Urinary bladder (tissue), 4 donors: ENCODE data around the gene TMEM38A. TPM values are rescaled to one million over a fixed set of nuclear protein-coding genes. Genes with fewer than 3 reads are reported as not detected.
A peak's percentile ranks its signal among the peaks of the same experiment; 100 is the strongest.

Experiments used
- DNase-seq: peaks from one replicate; pipeline ENCODE4 v3.0.0-alpha.2; 2015; ENCODE audit errors: extremely low spot score
- H3K27ac ChIP-seq: one replicate; pipeline ENCODE4 v1.5.1; 2013; ENCODE audit warnings: low read depth, mild to moderate bottlenecking, moderate library complexity
- H3K36me3 ChIP-seq: one replicate; pipeline ENCODE4 v1.6.1; 2013; ENCODE audit warnings: mild to moderate bottlenecking, moderate library complexity; ENCODE audit not compliant: insufficient read depth
- H3K4me1 ChIP-seq: one replicate; pipeline ENCODE4 v1.6.1; 2013; ENCODE audit warnings: mild to moderate bottlenecking, moderate library complexity; ENCODE audit not compliant: insufficient read depth
- H3K4me3 ChIP-seq: one replicate; pipeline ENCODE4 v1.5.1; 2013; ENCODE audit warnings: low read depth, low read length
- WGBS: extraction: QIAGEN DNeasy Blood & Tissue Kit; methylation state at CpG from one replicate; pipeline ENCODE4 v1.1.7; 2013; 5-methylcytosine and 5-hydroxymethylcytosine counted together
- polyA plus RNA-seq: library from polyadenylated mRNA; stranded (reverse); fragments of 200-250 nt; gene quantifications from one replicate; pipeline ENCODE4 v1.2.3, GENCODE V29; 2013
- total RNA-seq: library from RNA; depleted of rRNA; stranded (reverse); fragments of >200 nt; gene quantifications from one replicate; pipeline ENCODE4 v1.2.3, GENCODE V29; 2014
- donor health status: healthy with polysubstance abuse.
- donor health status: healthy.

Gene TMEM38A, protein sequence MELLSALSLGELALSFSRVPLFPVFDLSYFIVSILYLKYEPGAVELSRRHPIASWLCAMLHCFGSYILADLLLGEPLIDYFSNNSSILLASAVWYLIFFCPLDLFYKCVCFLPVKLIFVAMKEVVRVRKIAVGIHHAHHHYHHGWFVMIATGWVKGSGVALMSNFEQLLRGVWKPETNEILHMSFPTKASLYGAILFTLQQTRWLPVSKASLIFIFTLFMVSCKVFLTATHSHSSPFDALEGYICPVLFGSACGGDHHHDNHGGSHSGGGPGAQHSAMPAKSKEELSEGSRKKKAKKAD
- total RNA-seq (8.0 TPM), polyA plus RNA-seq (4.2 TPM)

- peaks cover 2% of the 10 kb centered on the region for H3K36me3 ChIP-seq
- peak within 1 kb of the TSS; percentile 66 for H3K4me3 ChIP-seq
- no peaks in the 10 kb centered on the region for H3K4me1 ChIP-seq
- no peak within 1 kb of the TSS for H3K27ac ChIP-seq
- DNase-seq: no peak
- under 1% methylated on average over 76 of the region's 76 CpGs for WGBS
These were observed at the start of gene TMEM38A for GRCh38 chr19:16660763-16661479. TMEM38A (plus strand) TSS chr19:16661139; CDS start chr19:16661218, 79 bp downstream.

- H3K4me1 ChIP-seq: no peaks in the 10 kb centered on the region
- H3K4me3 ChIP-seq: no peak overlapping the region
- WGBS: 62% methylated on average over 3 of the region's 3 CpGs
- no peak for DNase-seq
- H3K36me3 ChIP-seq: no peaks in the 10 kb centered on the region
- no peak overlapping the region for H3K27ac ChIP-seq
These were observed 48.3 kb upstream of the TMEM38A start for GRCh38 chr19:16612636-16613035.

- Histone ChIP-seq H3K4me1 (no peaks in the 10 kb centered on the region), H3K27ac (no peak overlapping the region), H3K36me3 (no peaks in the 10 kb centered on the region), H3K4me3 (no peak overlapping the region)
- DNase-seq: no peak
- WGBS: 89% methylated on average over 2 of the region's 2 CpGs
These were observed 47.1 kb upstream of the TMEM38A start for GRCh38 chr19:16613841-16614240.

- DNase-seq: no peak
- H3K27ac ChIP-seq: no peak overlapping the region
- H3K36me3 ChIP-seq: no peaks in the 10 kb centered on the region
- H3K4me3 ChIP-seq: no peak overlapping the region
- 42% methylated on average over 2 of the region's 2 CpGs for WGBS
- no peaks in the 10 kb centered on the region for H3K4me1 ChIP-seq
These were observed 46.0 kb upstream of the TMEM38A start for GRCh38 chr19:16614941-16615340.

GRCh38 chr19:16615808-16616207 is 45.1 kb upstream of the TMEM38A start:
- no peaks in the 10 kb centered on the region for H3K4me1 ChIP-seq
- H3K4me3 ChIP-seq: no peak overlapping the region

GRCh38 chr19:16618248-16618647 is 42.7 kb upstream of the TMEM38A start:
- H3K27ac ChIP-seq: no peak overlapping the region
- no peak overlapping the region for H3K4me3 ChIP-seq
- 96% methylated on average over 7 of the region's 7 CpGs for WGBS
- no peaks in the 10 kb centered on the region for H3K4me1 ChIP-seq
- no peaks in the 10 kb centered on the region for H3K36me3 ChIP-seq
- no peak for DNase-seq

More at GRCh38 chr19:16615808-16616207, 45.1 kb upstream of the TMEM38A start:
- Histone ChIP-seq H3K36me3 (no peaks in the 10 kb centered on the region), H3K27ac (no peak overlapping the region)
- no peak for DNase-seq
- WGBS: 33% methylated on average over 1 of the region's 1 CpG

GRCh38 chr19:16619457-16619856 is 41.5 kb upstream of the TMEM38A start:
- WGBS: 57% methylated on average over 7 of the region's 7 CpGs
- DNase-seq: no peak
- H3K4me3 ChIP-seq: no peak overlapping the region
- no peaks in the 10 kb centered on the region for H3K36me3 ChIP-seq
- no peak overlapping the region for H3K27ac ChIP-seq
- H3K4me1 ChIP-seq: no peaks in the 10 kb centered on the region

DNA sequence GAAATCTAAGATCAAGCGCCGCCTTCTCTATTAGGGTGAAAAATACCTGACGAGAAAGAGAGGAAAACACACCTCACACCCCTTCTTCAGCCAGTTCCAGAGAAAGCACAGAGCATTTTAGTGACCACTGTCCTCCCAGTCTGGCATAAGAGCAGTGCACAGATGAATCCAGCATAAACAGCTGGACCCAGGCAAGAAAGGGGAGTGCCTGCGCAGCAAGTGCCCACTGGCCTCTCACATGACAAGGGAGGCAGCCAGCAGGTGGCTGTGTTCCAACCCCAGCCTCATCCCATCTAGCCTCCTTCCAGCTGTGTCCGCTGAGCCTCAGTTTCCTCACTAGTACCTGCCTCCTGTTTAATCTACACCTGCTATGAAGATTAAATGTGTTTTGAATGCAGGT is 40.9 kb upstream of the TMEM38A start:
- 85% methylated on average over 5 of the region's 5 CpGs for WGBS
- no peak for DNase-seq
- H3K36me3 ChIP-seq: no peaks in the 10 kb centered on the region
- no peak overlapping the region for H3K27ac ChIP-seq
- H3K4me3 ChIP-seq: no peak overlapping the region
- H3K4me1 ChIP-seq: no peaks in the 10 kb centered on the region

GRCh38 chr19:16620584-16620983 is 40.4 kb upstream of the TMEM38A start:
- DNase-seq: no peak
- H3K4me1 ChIP-seq: no peaks in the 10 kb centered on the region
- H3K4me3 ChIP-seq: no peak overlapping the region
- H3K27ac ChIP-seq: no peak overlapping the region
- WGBS: 72% methylated on average over 3 of the region's 3 CpGs
- H3K36me3 ChIP-seq: no peaks in the 10 kb centered on the region

- no peaks in the 10 kb centered on the region for H3K4me1 ChIP-seq
These were observed 39.7 kb upstream of the TMEM38A start for GRCh38 chr19:16621165-16621800.

DNA sequence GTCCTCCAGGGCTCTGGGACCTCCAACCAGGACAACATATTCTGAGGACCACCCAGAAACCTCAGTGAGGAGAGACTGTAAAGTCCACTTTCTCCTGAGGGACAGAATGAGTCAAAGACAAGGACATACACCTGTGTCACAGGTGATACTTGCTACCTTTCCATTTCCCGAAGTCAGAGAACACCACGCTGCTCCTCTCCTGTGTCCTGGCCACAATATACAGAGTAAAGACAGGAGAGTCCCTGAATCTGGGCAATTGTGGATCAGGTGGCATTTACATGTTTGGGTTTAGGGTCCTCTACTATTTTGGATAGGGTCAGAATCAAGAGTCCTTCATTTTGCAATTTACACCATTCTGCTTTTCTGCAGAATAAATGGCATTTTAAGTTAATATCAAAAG is 37.9 kb upstream of the TMEM38A start:
- no peaks in the 10 kb centered on the region for H3K4me1 ChIP-seq
- no peak overlapping the region for H3K27ac ChIP-seq
- DNase-seq: no peak
- no peaks in the 10 kb centered on the region for H3K36me3 ChIP-seq
- WGBS: 98% methylated on average over 2 of the region's 2 CpGs
- H3K4me3 ChIP-seq: no peak overlapping the region

More at GRCh38 chr19:16621165-16621800, 39.7 kb upstream of the TMEM38A start:
- no peak for DNase-seq
- Histone ChIP-seq H3K4me3 (no peak overlapping the region), H3K36me3 (no peaks in the 10 kb centered on the region), H3K27ac (no peak overlapping the region)
- 79% methylated on average over 7 of the region's 7 CpGs for WGBS

DNA sequence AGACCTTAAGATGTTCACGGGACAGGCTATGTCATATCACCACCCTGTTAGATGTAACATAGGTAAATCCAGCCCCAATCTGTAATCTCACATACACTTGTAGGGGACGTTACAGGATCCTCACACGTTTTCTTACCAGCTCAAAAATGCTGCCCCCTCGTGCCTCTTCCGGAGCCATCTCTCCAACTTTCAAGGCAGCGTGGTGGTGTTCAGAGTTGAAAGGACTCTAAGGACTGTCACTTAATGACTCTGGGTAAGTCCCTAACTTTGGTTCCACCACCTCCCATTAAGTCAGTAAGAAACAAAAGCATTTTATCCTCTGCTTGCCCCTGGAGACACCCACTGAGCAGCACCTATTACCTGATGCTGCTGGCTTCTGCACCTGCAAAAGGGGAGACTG is 37.4 kb upstream of the TMEM38A start:
- Histone ChIP-seq H3K4me1 (no peaks in the 10 kb centered on the region), H3K4me3 (no peak overlapping the region), H3K27ac (no peak overlapping the region), H3K36me3 (no peaks in the 10 kb centered on the region)
- no peak for DNase-seq
- WGBS: 80% methylated on average over 6 of the region's 6 CpGs

DNA sequence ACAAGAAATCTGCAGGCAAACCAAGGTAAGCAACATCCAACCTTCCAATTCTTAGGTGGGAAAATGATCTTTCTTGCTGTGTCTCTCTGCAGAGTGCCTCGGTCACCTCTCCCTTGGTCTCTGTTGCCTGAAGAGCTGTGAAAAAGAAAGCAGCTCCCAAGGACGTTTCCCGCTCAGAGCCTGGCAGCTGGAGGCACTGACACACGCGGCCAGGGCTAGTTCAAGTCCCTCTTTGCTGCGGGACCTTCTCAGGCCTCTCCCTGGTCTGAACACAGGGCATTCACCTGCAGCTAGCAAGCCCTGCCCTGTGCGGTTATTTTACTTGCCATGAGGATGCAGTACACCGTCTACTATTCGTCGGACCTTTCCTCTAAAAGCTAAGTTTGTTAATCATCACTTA is 36.7 kb upstream of the TMEM38A start:
- no peaks in the 10 kb centered on the region for H3K4me1 ChIP-seq
- DNase-seq: no peak
- no peak overlapping the region for H3K27ac ChIP-seq
- no peaks in the 10 kb centered on the region for H3K36me3 ChIP-seq
- H3K4me3 ChIP-seq: no peak overlapping the region
- WGBS: 82% methylated on average over 10 of the region's 10 CpGs
